ENCODE measurements around the gene SPECC1.
A peak's percentile ranks its signal among the peaks of the same experiment; 100 is the strongest.

DNA sequence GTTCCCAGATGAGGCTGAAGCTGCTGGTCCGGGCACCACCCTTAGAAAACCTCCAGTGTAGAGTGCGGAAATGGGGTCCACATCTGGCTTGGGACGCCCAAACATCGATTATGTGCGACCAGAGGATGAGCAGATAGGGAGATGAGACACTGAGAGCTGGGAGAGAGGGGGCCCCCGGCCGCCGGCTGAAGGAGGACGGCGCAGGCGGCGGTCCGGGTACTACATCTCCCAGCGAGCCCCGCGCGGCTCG lies 182 bp upstream of the SPECC1 start:
- TF ChIP-seq FOXM1 (IDR thresholded peaks at IDR 0.05; ENCODE audit: low read depth) (no peak), NRF1 (IDR thresholded peaks at IDR 0.05; ENCODE audit: low read depth, low read length) (peak; percentile 33; the same call in 1 of the 2 replicates), SMC3 (IDR thresholded peaks at IDR 0.05; ENCODE audit: low read depth, low read length) (no peak), GABPA (IDR thresholded peaks at IDR 0.05; ENCODE audit: low read depth) (no peak), SIN3A (IDR thresholded peaks at IDR 0.05; ENCODE audit: borderline replicate concordance, low read depth, low read length) (no peak), CHD2 (IDR thresholded peaks at IDR 0.05; ENCODE audit: low read length, partially characterized antibody) (no peak), TAF1 (IDR thresholded peaks at IDR 0.05; ENCODE audit: borderline replicate concordance, low read depth, low read length) (no peak; the same call in 1 of the 2 replicates), NFIC (IDR thresholded peaks at IDR 0.05; ENCODE audit: borderline replicate concordance) (no peak), EZH2phosphoT487 (IDR thresholded peaks at IDR 0.05; ENCODE audit: borderline replicate concordance, low read depth) (no peak)
- TF ChIP-seq, protein P1, sequence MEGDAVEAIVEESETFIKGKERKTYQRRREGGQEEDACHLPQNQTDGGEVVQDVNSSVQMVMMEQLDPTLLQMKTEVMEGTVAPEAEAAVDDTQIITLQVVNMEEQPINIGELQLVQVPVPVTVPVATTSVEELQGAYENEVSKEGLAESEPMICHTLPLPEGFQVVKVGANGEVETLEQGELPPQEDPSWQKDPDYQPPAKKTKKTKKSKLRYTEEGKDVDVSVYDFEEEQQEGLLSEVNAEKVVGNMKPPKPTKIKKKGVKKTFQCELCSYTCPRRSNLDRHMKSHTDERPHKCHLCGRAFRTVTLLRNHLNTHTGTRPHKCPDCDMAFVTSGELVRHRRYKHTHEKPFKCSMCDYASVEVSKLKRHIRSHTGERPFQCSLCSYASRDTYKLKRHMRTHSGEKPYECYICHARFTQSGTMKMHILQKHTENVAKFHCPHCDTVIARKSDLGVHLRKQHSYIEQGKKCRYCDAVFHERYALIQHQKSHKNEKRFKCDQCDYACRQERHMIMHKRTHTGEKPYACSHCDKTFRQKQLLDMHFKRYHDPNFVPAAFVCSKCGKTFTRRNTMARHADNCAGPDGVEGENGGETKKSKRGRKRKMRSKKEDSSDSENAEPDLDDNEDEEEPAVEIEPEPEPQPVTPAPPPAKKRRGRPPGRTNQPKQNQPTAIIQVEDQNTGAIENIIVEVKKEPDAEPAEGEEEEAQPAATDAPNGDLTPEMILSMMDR (IDR thresholded peaks at IDR 0.05): no peak
- TF ChIP-seq, protein P2, sequence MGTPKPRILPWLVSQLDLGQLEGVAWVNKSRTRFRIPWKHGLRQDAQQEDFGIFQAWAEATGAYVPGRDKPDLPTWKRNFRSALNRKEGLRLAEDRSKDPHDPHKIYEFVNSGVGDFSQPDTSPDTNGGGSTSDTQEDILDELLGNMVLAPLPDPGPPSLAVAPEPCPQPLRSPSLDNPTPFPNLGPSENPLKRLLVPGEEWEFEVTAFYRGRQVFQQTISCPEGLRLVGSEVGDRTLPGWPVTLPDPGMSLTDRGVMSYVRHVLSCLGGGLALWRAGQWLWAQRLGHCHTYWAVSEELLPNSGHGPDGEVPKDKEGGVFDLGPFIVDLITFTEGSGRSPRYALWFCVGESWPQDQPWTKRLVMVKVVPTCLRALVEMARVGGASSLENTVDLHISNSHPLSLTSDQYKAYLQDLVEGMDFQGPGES (IDR thresholded peaks at IDR 0.05; ENCODE audit: low read depth, low read length): no peak
- TF ChIP-seq, protein P3, sequence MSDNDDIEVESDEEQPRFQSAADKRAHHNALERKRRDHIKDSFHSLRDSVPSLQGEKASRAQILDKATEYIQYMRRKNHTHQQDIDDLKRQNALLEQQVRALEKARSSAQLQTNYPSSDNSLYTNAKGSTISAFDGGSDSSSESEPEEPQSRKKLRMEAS (IDR thresholded peaks at IDR 0.05; ENCODE audit: low read depth): no peak
- TF ChIP-seq, protein P4, sequence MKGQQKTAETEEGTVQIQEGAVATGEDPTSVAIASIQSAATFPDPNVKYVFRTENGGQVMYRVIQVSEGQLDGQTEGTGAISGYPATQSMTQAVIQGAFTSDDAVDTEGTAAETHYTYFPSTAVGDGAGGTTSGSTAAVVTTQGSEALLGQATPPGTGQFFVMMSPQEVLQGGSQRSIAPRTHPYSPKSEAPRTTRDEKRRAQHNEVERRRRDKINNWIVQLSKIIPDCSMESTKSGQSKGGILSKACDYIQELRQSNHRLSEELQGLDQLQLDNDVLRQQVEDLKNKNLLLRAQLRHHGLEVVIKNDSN (IDR thresholded peaks at IDR 0.05; ENCODE audit: borderline replicate concordance, low read depth): no peak; the same call in 1 of the 2 replicates
